ENCODE data around the gene RAET1E. TPM values are rescaled to one million over a fixed set of nuclear protein-coding genes. Genes with fewer than 3 reads are reported as not detected.

The RAET1E gene
- total RNA-seq, 1 experiment from 2014 or later, result not detected

DNA sequence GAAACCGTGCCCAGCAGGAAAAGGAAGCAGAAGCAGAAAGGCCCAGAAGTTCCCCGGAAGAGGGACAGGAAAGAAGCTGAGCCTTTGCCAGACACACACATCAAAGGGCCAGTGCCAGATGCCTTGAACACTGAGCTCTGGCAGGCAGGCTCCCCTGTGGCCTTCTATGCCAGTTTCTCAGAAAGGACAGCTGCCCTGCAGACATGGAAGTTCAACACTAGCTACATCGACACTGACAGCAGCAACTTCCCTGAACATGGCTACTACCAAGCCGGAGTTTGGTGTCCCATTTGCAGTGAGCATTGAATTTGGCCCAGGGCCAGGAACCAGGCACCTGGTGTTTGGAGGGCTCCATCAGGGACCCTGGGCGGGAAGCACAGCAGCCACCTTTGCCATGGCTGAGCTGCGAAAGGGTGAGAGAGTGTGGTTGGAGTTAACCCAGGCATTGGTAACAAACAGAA, 8.0 kb upstream of the RAET1E start:
- Histone ChIP-seq H2BK120ac (ENCODE audit: low read depth, low read length, poor library complexity, severe bottlenecking) (no peak overlapping the region), H3K23me2 (ENCODE audit: insufficient read length, low read depth, low read length, poor library complexity, severe bottlenecking) (no peaks in the 10 kb centered on the region), H2BK20ac (ENCODE audit: low read depth, low read length, poor library complexity, severe bottlenecking) (no peak overlapping the region), H2AK5ac (ENCODE audit: insufficient read length, low read length) (no peak overlapping the region), H4K20me1 (ENCODE audit: control insufficient read depth, insufficient read depth, insufficient read length) (no peaks in the 10 kb centered on the region), H4K5ac (ENCODE audit: insufficient read length, low read depth, low read length) (no peak overlapping the region), H3K56ac (ENCODE audit: insufficient read length, low read depth, low read length) (no peak overlapping the region), H3K14ac (ENCODE audit: insufficient read depth, low read length) (no peak overlapping the region), H3K27me3 (ENCODE audit: insufficient read depth, low read length) (no peaks in the 10 kb centered on the region), H3K4me2 (ENCODE audit: insufficient read depth, insufficient read length, low read length) (no peak overlapping the region), H2BK15ac (ENCODE audit: low read depth, low read length) (no peak overlapping the region), H3K27ac (ENCODE audit: insufficient read length, low read depth, low read length) (no peak overlapping the region), H3K9me3 (ENCODE audit: control insufficient read depth, low read depth, low read length) (no peaks in the 10 kb centered on the region), H3K4ac (ENCODE audit: low read depth, low read length) (no peak overlapping the region), H3K79me2 (ENCODE audit: insufficient read depth, low read length) (no peaks in the 10 kb centered on the region), H4K8ac (replicated peaks; ENCODE audit: insufficient read length, low read depth, low read length) (no peak overlapping the region), H3K18ac (ENCODE audit: insufficient read length, low read depth, low read length) (no peak overlapping the region), H3T11ph (ENCODE audit: low read length) (no peak overlapping the region), H2BK12ac (ENCODE audit: insufficient read length, low read depth, low read length) (no peak overlapping the region), H3K4me1 (ENCODE audit: insufficient read depth, low read length) (no peaks in the 10 kb centered on the region), H3K23ac (ENCODE audit: insufficient read length, low read depth, low read length) (no peak overlapping the region), H3K9ac (ENCODE audit: extremely low read depth, insufficient read length, low read length) (no peak overlapping the region), H4K91ac (ENCODE audit: insufficient read length, low read depth, low read length) (no peak overlapping the region), H2AFZ (ENCODE audit: low read length) (no peak overlapping the region), H3K79me1 (ENCODE audit: insufficient read depth, low read depth, low read length, poor library complexity, severe bottlenecking) (no peaks in the 10 kb centered on the region), H2BK5ac (ENCODE audit: insufficient read length, low read length) (no peak overlapping the region)
- H3K4me3 Mint-ChIP-seq, result no peak overlapping the region
- peaks cover 22% of the 10 kb centered on the region for H3K27me3 Mint-ChIP-seq (ENCODE audit: low read depth)
- peaks cover 0 to 7% of the 10 kb centered on the region in 2 experiments; a peak in 1 of 4 replicates for H3K4me1 Mint-ChIP-seq
- H3K27ac Mint-ChIP-seq, result no peak overlapping the region
- TF ChIP-seq, protein P1, sequence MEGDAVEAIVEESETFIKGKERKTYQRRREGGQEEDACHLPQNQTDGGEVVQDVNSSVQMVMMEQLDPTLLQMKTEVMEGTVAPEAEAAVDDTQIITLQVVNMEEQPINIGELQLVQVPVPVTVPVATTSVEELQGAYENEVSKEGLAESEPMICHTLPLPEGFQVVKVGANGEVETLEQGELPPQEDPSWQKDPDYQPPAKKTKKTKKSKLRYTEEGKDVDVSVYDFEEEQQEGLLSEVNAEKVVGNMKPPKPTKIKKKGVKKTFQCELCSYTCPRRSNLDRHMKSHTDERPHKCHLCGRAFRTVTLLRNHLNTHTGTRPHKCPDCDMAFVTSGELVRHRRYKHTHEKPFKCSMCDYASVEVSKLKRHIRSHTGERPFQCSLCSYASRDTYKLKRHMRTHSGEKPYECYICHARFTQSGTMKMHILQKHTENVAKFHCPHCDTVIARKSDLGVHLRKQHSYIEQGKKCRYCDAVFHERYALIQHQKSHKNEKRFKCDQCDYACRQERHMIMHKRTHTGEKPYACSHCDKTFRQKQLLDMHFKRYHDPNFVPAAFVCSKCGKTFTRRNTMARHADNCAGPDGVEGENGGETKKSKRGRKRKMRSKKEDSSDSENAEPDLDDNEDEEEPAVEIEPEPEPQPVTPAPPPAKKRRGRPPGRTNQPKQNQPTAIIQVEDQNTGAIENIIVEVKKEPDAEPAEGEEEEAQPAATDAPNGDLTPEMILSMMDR (conservative IDR thresholded peaks at IDR 0.05), result no peak
- DNase-seq, result no peak
- no CpG with 5 or more reads among the region's 6 CpGs for WGBS (ENCODE audit: extremely low coverage, insufficient read length, low lambda C conversion rate)
- H3K36me3 Mint-ChIP-seq (ENCODE audit: insufficient read depth in 1 of 3, low read depth in 3 of 3), result peaks cover 5 to 7% (median 5%) of the 10 kb centered on the region in 3 experiments; a peak in 5 of 7 replicates
- H3K9me3 Mint-ChIP-seq, result peaks cover 31 to 40% of the 10 kb centered on the region in 2 experiments
